HG03139 (cell line): Measurements from ENCODE around the gene COL20A1.

Experiments
- ATAC-seq: cut with Tn5 transposase; IDR thresholded peaks from one replicate; pipeline ENCODE4 v1.9.1; 2021; ENCODE audit not compliant: unreplicated experiment

Gene COL20A1

GRCh38 chr20:63359164-63359934, 66.4 kb downstream of the COL20A1 start:
- no peak for ATAC-seq

- no peak for ATAC-seq
These were observed 67.2 kb downstream of the COL20A1 start for GRCh38 chr20:63359937-63360849.

- ATAC-seq: no peak
These were observed 68.0 kb downstream of the COL20A1 start, which contains the start of gene CHRNA4 for GRCh38 chr20:63360850-63361518. CHRNA4 (minus strand) TSS chr20:63361349; CDS start chr20:63361165, 184 bp downstream.

GRCh38 chr20:63361519-63362435, 68.8 kb downstream of the COL20A1 start:
- no peak for ATAC-seq

GRCh38 chr20:63362436-63363009, 69.5 kb downstream of the COL20A1 start:
- ATAC-seq: no peak

- no peak for ATAC-seq
These were observed 70.3 kb downstream of the COL20A1 start for GRCh38 chr20:63363013-63363957.

- ATAC-seq: no peak
These were observed 71.1 kb downstream of the COL20A1 start for GRCh38 chr20:63363981-63364561.

GRCh38 chr20:63364801-63365585, 72.0 kb downstream of the COL20A1 start:
- no peak for ATAC-seq

- ATAC-seq: no peak
These were observed 72.8 kb downstream of the COL20A1 start for GRCh38 chr20:63365601-63366389.

- ATAC-seq: no peak
These were observed 73.7 kb downstream of the COL20A1 start for GRCh38 chr20:63366390-63367365.

GRCh38 chr20:63367446-63368055, 74.6 kb downstream of the COL20A1 start:
- no peak for ATAC-seq

- ATAC-seq: no peak
These were observed 75.2 kb downstream of the COL20A1 start for GRCh38 chr20:63368151-63368550.

GRCh38 chr20:63369024-63369530, 76.1 kb downstream of the COL20A1 start:
- ATAC-seq: no peak

GRCh38 chr20:63369724-63370617, 77.0 kb downstream of the COL20A1 start:
- no peak for ATAC-seq
